Endothelial cell (in vitro differentiated cells): ENCODE results near the gene PLXNC1. TPM values are rescaled to one million over a fixed set of nuclear protein-coding genes. Genes with fewer than 3 reads are reported as not detected.

ENCODE experiments used
- DNase-seq: peaks from one replicate; pipeline ENCODE4 v3.0.0; 2021; ENCODE audit warnings: low spot score
- H3K27ac Mint-ChIP-seq: one replicate; pipeline ENCODE4 v1.8.0; 2021; ENCODE audit warnings: mixed read lengths, inconsistent platforms; ENCODE audit not compliant: unreplicated experiment
- H3K27me3 Mint-ChIP-seq: one replicate; pipeline ENCODE4 v1.8.0; 2021; ENCODE audit warnings: mild to moderate bottlenecking, moderate library complexity, mixed read lengths, inconsistent platforms; ENCODE audit not compliant: unreplicated experiment
- H3K36me3 Mint-ChIP-seq: one replicate; pipeline ENCODE4 v1.8.0; 2021; ENCODE audit warnings: mild to moderate bottlenecking, low read depth, mixed read lengths, inconsistent platforms; ENCODE audit not compliant: unreplicated experiment
- H3K4me1 Mint-ChIP-seq: one replicate; pipeline ENCODE4 v1.8.0; 2021; ENCODE audit warnings: mild to moderate bottlenecking, mixed read lengths, inconsistent platforms; ENCODE audit not compliant: unreplicated experiment
- H3K4me3 Mint-ChIP-seq: one replicate; pipeline ENCODE4 v1.8.0; 2021; ENCODE audit warnings: mild to moderate bottlenecking, mixed read lengths, inconsistent platforms; ENCODE audit not compliant: unreplicated experiment
- H3K9me3 Mint-ChIP-seq: one replicate; pipeline ENCODE4 v1.8.0; 2021; ENCODE audit warnings: mixed read lengths, inconsistent platforms; ENCODE audit not compliant: unreplicated experiment
- CTCF ChIP-seq: fragments of 200-600 bp; sonication (generic); IDR thresholded peaks from one replicate; pipeline ENCODE4 v1.5.0; 2021; ENCODE audit warnings: antibody characterized with exemption; ENCODE audit not compliant: unreplicated experiment
- total RNA-seq: library from RNA; stranded (reverse); fragmentation: NEBNext Ultra II Directional; extraction: Animal tissue kit (Norgen Biotek cat#: 25700); gene quantifications from one replicate; pipeline ENCODE4 v1.2.1, GENCODE V29; 2021; ENCODE audit not compliant: unreplicated experiment

PLXNC1 gene
- total RNA-seq, 1 donor from 2014 or later: 1.1 TPM

GRCh38 chr12:94258593-94258992 lies 110.2 kb downstream of the PLXNC1 start:
- TF ChIP-seq CTCF: no peak
- Mint-ChIP-seq H3K4me3 (no peak overlapping the region), H3K36me3 (peaks cover 4% of the 10 kb centered on the region), H3K27me3 (no peaks in the 10 kb centered on the region), H3K9me3 (no peaks in the 10 kb centered on the region), H3K4me1 (peaks cover 1% of the 10 kb centered on the region), H3K27ac (no peak overlapping the region)
- DNase-seq: no peak

GRCh38 chr12:94260017-94260416 lies 111.6 kb downstream of the PLXNC1 start:
- peaks cover 4% of the 10 kb centered on the region for H3K36me3 Mint-ChIP-seq
- H3K27me3 Mint-ChIP-seq: no peaks in the 10 kb centered on the region
- no peak overlapping the region for H3K27ac Mint-ChIP-seq
- no peak for TF ChIP-seq CTCF
- H3K4me1 Mint-ChIP-seq: peaks cover 8% of the 10 kb centered on the region
- no peaks in the 10 kb centered on the region for H3K9me3 Mint-ChIP-seq
- no peak overlapping the region for H3K4me3 Mint-ChIP-seq
- no peak for DNase-seq

DNA sequence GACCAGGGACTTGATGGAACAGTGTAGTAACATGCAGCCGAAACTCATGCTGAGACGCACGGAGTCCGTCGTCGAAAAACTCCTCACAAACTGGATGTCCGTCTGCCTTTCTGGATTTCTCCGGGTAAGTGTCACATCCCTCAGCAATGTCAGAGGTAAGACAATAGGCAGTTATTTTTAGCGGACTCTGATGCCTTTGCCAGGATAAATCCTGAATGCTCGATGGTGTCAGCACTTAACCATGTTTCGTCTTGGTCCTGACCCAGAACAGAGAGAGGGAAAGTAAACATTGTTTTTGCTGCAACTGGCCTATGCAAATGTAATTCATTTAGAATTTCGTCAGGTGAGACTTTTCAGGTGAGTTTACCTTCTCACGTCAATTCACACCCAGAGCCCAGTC lies 112.3 kb downstream of the PLXNC1 start:
- Mint-ChIP-seq H3K4me1 (peaks cover 8% of the 10 kb centered on the region), H3K4me3 (no peak overlapping the region), H3K27me3 (no peaks in the 10 kb centered on the region), H3K36me3 (peaks cover 4% of the 10 kb centered on the region), H3K9me3 (no peaks in the 10 kb centered on the region), H3K27ac (no peak overlapping the region)
- no peak for DNase-seq
- no peak for TF ChIP-seq CTCF

DNA sequence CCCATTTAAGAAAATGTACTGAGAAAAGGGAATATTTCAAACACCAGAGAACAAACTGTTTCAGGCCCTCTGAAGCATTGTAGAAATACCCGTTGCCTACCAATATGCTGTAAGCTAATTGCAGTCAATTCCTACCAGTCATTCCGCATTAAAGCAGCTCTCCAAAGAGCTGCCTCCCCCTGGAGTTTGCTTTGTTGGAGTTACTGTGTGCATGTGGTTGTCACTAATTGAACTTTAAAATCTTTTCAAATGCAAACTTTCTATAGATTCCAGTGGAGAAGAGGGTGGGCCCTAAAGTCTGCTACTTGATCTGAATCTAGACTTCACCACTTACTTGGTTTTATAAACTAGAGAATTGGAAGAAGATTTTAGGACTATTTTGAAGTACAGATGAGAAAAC lies 112.7 kb downstream of the PLXNC1 start:
- peaks cover 8% of the 10 kb centered on the region for H3K4me1 Mint-ChIP-seq
- H3K4me3 Mint-ChIP-seq: no peak overlapping the region

GRCh38 chr12:94261786-94262185 lies 113.4 kb downstream of the PLXNC1 start:
- no peaks in the 10 kb centered on the region for H3K27me3 Mint-ChIP-seq
- no peak for DNase-seq
- H3K36me3 Mint-ChIP-seq: peaks cover 4% of the 10 kb centered on the region
- H3K4me3 Mint-ChIP-seq: no peak overlapping the region
- H3K9me3 Mint-ChIP-seq: no peaks in the 10 kb centered on the region
- H3K4me1 Mint-ChIP-seq: peaks cover 8% of the 10 kb centered on the region
- no peak for TF ChIP-seq CTCF
- H3K27ac Mint-ChIP-seq: no peak overlapping the region

More for the DNA sequence above, 112.7 kb downstream of the PLXNC1 start:
- Mint-ChIP-seq H3K36me3 (peaks cover 4% of the 10 kb centered on the region), H3K27me3 (no peaks in the 10 kb centered on the region), H3K9me3 (no peaks in the 10 kb centered on the region), H3K27ac (no peak overlapping the region)
- DNase-seq: no peak
- no peak for TF ChIP-seq CTCF
